Activated CD4-positive, CD25-positive, alpha-beta regulatory T cell treated with anti-CD3 and anti-CD28 coated beads, Interleukin-2, amount 50 U/mL, for 24 hours (primary cell): Measurements from ENCODE around the gene OTOS.

ENCODE experiments used
- ATAC-seq, 2 donors: fragments of 150-1000 bp; cut with Tn5 transposase; one replicate each; pipeline ENCODE4 v1.10.0; 2021; ENCODE audit warnings: mild to moderate bottlenecking in 1 of 2, moderate library complexity in 1 of 2

OTOS gene

GRCh38 chr2:240166761-240167587, 26.5 kb upstream of the OTOS start:
- no peak for ATAC-seq

- ATAC-seq = no peak
These were observed 25.7 kb upstream of the OTOS start for GRCh38 chr2:240166191-240166590.

- ATAC-seq = no peak
These were observed 25.2 kb upstream of the OTOS start for GRCh38 chr2:240165661-240166060.

GRCh38 chr2:240165034-240165433, 24.6 kb upstream of the OTOS start:
- no peak for ATAC-seq

- ATAC-seq = no peak
These were observed 24.1 kb upstream of the OTOS start for GRCh38 chr2:240164586-240164985.

- no peak for ATAC-seq
These were observed 23.6 kb upstream of the OTOS start for GRCh38 chr2:240163844-240164574.

- no peak for ATAC-seq
These were observed 22.7 kb upstream of the OTOS start for GRCh38 chr2:240162939-240163714.

GRCh38 chr2:240162531-240162930, 22.1 kb upstream of the OTOS start:
- ATAC-seq = no peak

GRCh38 chr2:240162032-240162431, 21.6 kb upstream of the OTOS start:
- ATAC-seq = no peak

GRCh38 chr2:240161087-240161750, 20.8 kb upstream of the OTOS start:
- ATAC-seq = no peak

GRCh38 chr2:240160291-240161086, 20.0 kb upstream of the OTOS start:
- ATAC-seq = no peak

GRCh38 chr2:240159251-240159839, 18.9 kb upstream of the OTOS start:
- ATAC-seq = no peak

GRCh38 chr2:240157147-240157470, 16.7 kb upstream of the OTOS start:
- no peak for ATAC-seq

- no peak for ATAC-seq
These were observed 16.1 kb upstream of the OTOS start for GRCh38 chr2:240156435-240157146.

GRCh38 chr2:240155745-240156390, 15.4 kb upstream of the OTOS start:
- no peak for ATAC-seq

GRCh38 chr2:240155048-240155744, 14.7 kb upstream of the OTOS start:
- no peak for ATAC-seq

- ATAC-seq = no peak
These were observed 14.1 kb upstream of the OTOS start for GRCh38 chr2:240154606-240155005.

GRCh38 chr2:240153418-240153817, 13.0 kb upstream of the OTOS start:
- no peak for ATAC-seq

- no peak for ATAC-seq
These were observed 11.1 kb upstream of the OTOS start for GRCh38 chr2:240151477-240152031.
